ENCODE measurements around the gene MTTP. TPM values are rescaled to one million over a fixed set of nuclear protein-coding genes. Genes with fewer than 3 reads are reported as not detected.
"Not testable (repeated sequence)": the region's sequence is repeated elsewhere in the genome, so short reads cannot be mapped to it uniquely, and the experiment has no call there.

MTTP gene
- total RNA-seq = not detected

DNA sequence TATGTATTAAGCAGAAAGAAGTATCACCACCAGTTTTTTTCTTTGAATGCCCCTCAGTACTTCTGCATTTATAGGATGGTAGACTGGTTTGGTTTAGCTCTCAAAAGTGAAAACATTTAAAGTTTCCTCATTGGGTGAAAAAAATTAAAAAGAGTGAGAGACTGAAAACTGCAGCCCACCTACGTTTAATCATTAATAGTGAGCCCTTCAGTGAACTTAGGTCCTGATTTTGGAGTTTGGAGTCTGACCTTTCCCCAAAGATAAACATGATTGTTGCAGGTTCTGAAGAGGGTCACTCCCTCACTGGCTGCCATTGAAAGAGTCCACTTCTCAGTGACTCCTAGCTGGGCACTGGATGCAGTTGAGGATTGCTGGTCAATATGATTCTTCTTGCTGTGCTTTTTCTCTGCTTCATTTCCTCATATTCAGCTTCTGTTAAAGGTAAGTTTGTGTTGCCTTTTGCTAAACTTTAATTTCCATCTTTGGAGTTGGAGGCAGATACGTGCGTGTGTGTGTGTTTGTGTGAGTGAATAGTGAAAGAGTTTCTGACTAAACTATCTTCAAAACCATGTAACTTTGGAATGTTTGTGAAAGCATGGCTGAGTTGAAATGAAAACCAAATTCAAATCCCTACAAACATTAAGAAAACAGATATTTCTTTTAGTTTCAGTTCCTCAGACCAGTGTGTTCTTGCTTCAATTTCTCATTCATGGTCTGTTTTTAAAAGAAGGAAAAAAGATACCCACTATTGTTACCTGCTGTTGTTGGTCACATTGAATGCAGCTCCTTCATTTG, at the start of gene MTTP:
MTTP (plus strand) TSS at position 295 of the 795 bp plus-strand sequence; CDS start at position 381, 86 bp downstream.
- no peak for ATAC-seq

DNA sequence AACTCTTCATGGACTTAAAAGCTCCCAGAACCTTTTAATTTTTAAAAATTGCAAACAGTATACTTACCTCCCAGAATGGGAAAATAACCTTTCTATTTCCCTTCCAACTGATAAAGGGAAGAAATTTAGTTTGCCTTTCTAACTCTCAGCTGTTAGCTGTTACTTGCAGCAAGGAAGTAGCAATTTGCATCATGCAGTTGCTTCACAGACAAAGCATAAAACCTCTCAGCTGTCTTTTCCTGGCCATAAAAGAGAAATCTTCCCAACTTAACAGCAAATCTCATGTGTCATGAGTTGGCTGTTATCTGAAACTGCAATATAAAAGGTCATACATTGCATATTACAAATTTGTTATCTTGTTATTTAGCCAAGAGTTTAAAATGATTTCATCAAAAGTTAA, 45.4 kb upstream of the MTTP start:
- ATAC-seq = no peak

DNA sequence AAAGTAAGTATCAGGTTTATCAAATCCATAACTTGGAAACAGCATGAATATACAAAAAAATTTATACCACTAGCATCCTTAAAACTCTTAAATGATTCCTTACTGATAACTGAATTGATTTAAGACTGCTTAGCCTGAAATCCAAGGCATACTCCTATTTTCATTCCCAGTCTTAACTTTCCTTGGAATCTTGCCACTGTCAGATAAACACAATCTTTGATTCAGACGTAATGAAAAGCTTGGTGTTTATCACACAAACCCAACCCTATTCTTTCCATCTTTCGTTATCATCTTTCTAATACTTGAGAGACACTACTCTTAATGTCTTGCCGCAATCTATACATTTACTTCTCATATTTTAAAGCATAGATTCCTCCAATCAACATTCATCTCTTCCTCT, 44.7 kb upstream of the MTTP start:
- ATAC-seq = no peak

DNA sequence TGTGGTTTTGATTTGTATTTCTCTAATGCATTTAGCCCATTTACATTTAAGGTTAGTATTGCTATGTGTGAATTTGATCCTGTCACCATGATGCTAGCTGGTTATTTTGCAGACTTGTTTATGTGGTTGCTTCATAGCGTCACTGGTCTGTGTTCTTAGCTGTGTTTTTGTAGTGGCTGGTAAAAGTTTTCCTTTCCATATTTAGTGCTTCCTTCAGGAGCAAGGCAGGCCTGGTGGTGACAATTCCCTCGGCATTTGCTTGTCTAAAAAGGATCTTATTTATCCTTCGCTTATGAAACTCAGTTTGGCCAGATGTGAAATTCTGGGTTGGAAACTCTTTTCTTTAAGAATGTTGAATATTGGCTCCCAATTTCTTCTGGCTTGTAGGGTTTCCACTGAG, 39.9 kb upstream of the MTTP start:
- ATAC-seq = not testable (repeated sequence)

DNA sequence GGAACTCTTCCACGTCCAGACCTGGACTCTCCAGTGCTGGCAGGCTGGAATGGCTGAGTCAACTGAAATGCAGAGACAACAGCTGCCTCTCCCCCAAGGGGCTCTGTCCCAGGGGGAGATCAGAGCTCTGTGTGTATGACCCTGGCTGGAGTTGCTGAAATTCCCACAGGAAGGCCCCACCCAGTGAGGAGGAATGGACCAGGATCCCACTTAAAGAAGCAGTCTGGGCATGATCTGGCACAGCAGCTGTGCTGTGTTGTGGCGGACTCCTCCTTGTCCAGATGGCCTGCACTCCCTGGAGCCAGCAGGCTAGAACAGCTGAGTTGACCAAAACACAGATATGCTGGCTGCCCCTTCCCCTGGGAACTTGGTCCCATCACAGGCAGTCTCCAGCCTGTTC, 38.4 kb upstream of the MTTP start:
- ATAC-seq = no peak

DNA sequence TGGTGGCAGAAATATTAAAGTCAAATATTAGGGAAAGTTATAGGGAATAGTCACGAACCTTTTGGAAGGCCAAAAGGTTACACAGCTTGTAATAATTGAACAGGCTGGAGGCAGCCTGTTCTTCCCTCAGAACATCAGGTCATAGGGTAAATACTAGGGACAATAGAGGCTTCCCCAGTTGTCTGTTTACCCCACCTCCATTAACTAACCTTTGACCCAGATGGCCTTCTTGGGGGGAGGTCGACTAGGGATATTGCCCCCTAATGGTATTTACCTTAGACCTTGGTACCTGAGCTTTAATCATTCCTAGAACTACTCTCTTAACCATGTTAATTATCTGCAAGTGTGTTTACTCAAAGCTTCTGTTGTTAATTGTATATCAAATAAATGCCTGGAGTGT, 37.8 kb upstream of the MTTP start:
- ATAC-seq = no peak

DNA sequence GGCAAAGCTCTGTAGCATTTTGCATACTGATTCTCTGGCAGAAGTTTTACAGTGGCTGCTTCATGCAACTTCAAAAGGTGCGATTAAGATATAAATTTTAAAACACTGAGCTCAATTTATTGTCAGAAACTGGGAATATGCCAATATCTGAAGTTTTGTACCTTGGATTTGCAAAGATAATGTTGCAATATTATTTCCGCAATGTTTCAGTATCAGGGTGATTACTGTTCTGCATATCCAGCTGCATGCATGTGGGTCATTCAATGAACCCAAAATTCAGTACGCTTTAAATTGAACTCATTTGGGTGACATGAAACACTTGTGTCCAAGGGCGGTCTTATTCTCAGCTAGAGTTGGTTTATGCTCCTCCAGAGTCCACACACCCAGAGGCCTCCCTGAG, 37.0 kb upstream of the MTTP start:
- ATAC-seq = no peak

DNA sequence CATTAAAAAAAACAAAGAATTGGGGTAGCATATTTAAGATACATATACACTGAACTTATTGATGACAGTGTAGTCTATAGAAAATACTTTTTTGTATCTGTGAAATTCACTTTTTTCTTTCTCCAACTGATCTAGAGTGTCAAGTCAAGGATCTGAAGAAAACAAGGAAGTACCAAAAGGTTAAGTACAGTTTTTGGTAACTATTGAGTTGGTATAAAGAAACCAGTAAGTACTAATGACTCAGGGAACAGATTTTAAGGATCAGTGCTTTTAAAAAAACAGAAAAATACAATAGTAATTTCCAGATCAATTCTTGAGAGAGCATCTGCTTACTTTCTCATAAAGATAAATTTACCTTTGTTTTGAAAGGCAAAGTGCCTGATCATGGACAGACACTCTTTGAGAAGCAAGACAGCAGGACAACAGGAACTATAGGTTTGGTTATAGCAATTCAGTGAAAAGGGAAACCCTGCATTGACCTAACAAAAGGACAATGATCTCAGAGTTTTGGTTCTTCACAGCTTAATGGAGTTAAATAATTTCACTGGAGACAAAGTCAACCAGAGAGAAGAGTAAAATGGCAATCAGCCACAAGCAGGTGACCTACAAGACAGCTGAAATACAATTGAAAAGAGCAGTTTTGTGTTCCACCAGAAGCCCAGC, 34.2 kb upstream of the MTTP start:
- no peak for ATAC-seq

DNA sequence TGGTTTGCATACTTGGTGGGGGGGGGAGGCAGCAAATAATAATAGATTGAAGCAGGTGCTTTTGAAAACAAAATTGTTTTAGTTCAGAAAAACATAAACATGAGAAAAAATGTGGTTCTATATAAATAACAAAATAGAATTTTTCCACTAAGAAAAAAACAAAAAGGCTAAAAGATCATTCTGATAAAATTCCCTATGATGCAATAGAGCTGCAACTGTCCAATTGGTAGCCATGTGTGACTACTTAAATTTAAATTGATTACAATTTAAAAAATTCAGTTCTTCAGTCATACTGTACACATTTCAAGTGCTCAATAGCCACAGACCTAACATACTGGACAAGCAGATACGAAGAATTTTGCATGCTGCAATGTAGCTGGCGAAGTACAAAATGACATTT, 21.8 kb upstream of the MTTP start:
- no peak for ATAC-seq

DNA sequence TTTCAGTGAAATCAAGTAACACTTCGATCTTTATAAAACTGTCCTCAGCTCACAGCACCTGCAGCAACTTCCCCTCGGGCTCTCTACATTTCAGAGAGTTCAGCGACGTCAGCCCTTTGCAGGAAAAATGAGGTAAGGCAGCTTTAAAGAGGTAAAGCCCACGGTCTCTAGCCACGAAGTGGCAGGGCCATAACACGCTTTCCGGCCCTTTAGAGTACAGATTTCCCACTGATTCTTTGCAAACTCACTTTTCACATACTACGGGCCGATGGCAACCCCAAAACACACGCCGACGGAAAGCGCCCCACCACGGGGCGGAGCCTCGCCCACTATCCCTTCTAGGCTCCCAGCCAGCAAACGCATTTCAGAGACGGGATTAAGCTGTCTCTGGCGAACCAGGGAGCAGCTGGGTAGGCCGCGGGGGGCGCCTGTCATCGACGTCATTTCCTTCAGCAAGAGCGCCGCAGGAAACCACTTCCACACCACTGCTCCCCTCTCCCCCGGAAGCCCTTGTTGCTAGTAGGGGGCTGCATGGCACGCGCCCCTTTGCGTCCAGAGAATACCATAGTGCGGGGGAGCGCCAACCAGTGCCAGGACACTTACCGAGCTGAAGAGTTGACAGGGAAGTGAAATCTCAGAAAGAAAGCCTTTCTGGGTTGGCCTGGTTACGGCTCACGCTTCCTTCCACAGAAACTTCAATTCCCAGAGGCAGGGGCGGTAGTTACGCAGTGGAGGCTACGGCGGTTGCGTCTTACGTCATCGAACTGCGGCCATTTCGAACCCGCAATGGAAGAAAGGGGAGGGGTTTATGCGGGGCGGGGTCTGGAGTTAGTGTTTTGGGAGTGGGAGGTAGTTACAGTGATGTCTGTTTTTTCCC, 11.1 kb upstream of the MTTP start, which contains the start of gene TRMT10A:
TRMT10A (minus strand) TSS at position 730 of the 877 bp plus-strand sequence. CDS start 4,701 bp downstream, outside the sequence.
- peak; percentile 97 for ATAC-seq

DNA sequence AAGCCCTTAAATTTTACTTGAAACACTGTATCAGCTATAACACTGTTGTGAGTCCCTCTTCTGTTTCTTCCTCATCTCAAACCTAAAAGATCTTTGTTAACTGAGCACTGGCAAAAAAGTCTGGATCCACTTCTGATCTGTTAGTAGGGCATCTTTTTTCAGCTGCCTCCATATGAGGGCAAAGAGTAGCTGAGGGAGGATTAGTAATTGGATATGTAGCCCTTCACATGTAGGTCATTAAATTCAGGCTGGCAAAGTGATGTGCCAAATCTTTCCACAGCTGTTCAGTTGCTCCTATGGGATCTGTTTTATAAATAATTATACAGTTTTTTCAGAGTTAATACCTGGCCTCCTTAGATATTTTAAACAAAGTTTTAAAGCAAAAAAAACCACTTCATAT, 9.7 kb upstream of the MTTP start:
- no peak for ATAC-seq

DNA sequence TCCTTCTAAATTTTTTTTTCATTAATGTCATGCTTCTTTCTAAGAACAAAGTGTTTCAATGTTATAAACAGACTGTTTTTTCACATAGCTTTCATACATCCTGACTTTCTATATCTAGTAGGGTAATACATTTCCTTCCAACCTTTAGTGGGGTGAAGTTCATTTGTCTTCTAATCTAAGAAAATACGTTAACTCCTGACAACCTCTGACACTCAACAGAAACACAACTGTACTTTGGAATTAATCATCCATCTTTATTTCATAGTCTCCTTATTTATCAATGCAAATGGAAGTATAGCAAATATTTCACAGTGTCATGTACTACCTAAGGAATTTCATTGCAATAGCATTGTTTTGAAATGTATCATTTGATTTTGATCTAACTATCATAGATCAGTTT, 2.7 kb upstream of the MTTP start:
- ATAC-seq = no peak

DNA sequence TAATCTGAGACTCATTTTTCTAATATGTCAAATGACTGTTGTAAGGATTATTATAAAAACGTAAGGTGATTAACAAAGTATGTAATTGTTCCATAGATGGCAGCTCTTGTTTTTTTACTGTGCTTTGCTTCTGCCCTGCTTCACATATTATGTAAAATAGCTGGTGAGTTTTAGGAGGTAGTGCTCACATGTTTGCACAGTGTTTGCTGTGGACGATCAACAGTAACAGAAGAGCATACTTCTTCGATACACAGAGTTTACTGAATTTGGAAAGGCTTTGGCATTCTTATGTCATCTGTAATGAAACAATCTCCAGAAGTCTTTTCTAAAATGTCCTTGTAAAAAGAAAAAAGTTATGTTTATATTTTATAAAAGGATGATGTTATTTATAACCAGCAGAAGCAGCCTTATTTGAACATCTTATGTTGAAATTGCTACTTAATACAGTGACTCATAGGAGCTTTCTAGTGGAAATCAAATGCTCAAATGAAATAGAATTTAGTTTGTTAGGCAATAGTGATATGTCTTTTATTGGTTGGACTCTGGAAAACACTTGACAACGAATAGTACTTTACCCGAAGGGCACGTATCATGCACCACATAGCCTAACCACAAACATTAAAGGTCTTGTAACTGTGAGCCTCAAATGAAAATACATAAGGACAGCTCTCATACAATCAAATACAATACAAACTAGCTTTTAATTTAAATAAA, 1.9 kb upstream of the MTTP start:
- no peak for ATAC-seq

DNA sequence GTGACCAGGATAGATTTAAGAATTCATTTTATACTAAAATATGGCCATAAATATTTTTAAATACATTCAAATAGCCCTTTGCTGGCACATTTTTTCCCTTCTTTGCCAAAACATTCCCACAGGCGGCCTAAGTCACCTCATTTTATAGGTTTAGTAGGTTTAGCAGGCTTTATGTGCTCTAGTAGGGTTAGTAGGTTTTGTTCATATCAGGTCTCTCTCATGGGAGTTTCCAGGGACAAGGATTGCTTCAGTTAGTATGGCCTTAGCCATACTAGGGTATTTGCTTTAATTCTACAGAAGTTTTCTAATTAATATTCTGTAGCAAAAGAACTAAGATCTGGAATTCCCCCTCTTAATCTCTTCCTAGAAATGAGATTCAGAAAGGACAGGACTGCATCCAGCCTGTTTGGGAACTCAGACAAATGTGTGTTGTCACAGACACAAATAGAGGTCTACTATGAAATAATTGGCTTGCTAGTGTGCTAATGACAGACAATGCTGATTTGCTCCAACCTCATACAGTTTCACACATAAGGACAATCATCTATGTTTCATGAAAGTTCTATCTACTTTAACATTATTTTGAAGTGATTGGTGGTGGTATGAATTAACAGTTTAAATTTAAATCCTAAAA, 772 bp upstream of the MTTP start:
- ATAC-seq = no peak

DNA sequence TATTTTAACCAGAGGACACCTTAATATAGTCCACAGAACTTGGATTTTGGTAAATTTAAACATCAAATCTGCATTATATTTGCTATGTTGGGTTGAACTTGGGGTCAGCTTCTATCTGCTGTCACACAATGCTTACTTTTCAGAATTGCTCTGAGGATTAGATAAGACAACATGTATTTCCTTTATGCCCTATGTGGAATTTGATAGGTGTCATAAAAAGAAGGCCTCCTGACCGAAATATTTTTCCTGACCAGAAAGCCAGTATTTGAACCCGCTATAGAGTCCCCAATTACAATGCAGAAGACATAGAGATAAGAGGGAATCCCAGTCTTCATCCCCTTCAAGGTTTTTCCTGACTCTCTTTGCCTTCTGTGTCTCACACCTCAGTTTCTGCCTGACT, 4.1 kb downstream of the MTTP start:
- ATAC-seq = no peak

DNA sequence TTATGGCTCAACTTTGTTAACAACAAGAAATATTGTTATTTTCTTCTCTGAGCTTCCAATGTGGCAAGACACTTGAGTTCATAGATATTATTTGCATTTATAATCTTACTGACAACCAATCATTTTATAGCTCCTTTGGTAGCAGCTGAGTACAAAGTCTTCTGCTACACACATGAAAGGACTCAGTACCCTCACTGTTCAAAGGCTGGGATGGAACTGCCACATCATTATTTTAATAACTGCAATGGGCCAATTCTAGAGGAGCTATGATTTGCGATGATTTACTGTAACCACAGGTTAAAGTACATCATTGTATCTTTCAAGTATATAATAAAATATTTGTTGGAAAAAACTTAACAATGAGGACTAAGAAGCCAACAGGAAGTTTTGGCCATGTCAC, 10.9 kb downstream of the MTTP start:
- no peak for ATAC-seq

DNA sequence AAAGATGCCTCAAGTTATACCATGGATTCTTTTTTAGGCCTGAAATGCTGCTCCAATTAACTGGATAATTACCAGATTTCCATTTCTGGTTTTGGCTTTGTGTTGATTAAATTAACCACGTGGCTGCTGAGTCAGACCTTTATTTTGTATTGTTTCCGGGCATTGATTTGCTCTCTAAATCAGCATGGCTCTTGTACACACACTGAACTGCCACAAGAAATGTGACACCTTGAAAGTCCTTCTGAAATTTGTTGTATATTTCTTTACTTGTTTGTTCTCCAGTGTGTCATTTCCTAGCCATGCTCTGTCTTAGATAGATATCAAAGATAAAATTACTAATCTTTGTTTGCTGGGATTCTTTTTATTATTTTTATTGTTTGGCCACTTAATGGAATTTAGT, 11.7 kb downstream of the MTTP start:
- no peak for ATAC-seq

DNA sequence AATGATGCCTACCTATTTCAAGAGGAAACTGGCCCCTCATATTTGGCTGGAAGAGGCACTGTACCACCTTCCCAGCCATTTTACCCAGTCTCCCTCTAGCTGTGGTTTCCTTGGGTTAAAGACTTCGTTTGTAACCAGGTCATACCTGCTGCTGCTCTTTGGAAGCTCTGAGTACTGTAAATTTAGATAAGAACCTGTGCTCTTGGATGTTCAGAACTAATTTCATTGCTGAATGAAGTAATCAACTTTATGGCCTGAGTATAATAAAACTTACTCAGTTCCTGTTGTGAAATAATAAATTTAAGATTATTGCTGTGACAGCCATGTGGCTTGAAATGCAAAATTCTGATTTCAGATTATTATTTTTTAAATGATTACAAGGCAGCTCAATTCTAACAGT, 12.2 kb downstream of the MTTP start:
- no peak for ATAC-seq

DNA sequence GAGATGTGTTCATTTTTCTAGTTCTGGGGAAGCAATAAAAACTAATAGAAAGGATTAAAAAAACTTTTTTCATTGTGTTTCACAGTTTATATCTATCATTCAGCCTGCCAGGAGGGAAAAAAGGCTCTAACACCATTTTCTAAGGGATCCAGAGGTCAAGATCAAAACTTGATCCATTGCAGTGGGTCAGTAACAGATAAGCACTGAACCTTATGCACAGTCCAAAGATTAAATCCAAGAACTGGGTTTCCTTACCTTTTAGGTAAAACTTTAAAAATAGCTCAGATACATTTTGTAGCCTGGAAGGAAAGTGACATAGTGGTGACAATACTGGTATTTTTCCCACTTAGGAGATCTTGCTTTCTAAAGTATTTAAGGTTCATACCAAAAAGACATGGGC, 12.7 kb downstream of the MTTP start:
- ATAC-seq = no peak

DNA sequence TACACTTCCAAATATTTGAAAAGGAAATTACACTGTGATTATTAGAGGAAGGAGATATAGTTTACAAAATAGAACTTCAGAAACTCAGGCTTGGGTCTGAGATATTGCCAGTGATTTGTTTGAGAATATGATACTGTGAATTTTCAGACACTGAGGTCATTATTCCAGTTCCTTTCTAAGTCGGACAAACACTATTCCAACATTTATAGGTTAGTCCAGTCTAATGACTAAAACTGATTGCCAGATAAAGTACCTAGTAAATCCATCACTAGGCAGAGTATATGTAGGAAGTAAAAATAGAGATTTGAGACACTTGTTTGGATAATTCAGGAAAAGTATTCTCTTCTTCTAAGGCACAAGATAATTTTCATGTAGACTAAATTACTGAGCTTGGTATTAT, 13.2 kb downstream of the MTTP start:
- ATAC-seq = no peak

DNA sequence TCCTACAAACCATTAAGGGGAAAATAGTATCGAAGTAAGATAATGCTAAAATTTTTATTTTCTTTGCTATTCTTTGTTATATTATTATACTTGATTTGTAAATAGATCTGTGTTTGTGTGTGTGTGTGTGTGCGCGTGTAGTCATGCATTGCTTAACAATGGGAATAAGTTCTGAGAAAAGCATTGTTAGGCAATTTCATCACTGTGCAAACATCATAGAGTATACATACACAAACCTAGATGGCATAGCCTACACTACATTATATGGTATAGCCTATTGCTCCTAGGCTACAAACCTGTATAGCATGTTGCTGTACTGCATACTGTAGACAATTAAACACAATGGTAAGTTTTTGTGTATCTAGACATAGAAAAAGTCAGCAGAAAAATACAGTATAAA, 17.1 kb downstream of the MTTP start:
- ATAC-seq = no peak

Data from esophagus mucosa (tissue), 1 donor.